SK-N-SH (cell line): ENCODE data around the gene RCOR2. TPM values are rescaled to one million over a fixed set of nuclear protein-coding genes. Genes with fewer than 3 reads are reported as not detected.

Source experiments
- CTCF ChIA-PET: fragments of 300-600, 350-600 bp; formaldehyde crosslinking; extraction: SDS; loops from one replicate; lab custom pipeline; 2021; lab: Yijun Ruan, JAX
- POLR2A ChIA-PET: fragments of 350-600 bp; sonication (Branson Sonifier 250); formaldehyde crosslinking; extraction: SDS; loops from one replicate; lab custom pipeline; 2020; ENCODE audit warnings: antibody characterized with exemption, inconsistent platforms; lab: Yijun Ruan, JAX
- DNase-seq: peaks from one replicate; pipeline ENCODE4 v3.0.0; 2012
- H2AFZ ChIP-seq: fragments of 200-600 bp; sonication (generic); 2 replicates; pipeline ENCODE4 v1.8.1; 2016; ENCODE audit warnings: antibody characterized with exemption, mild to moderate bottlenecking, low read depth
- H3F3A ChIP-seq: fragments of 200-600 bp; sonication (generic); replicated peaks from 2 replicates; pipeline ENCODE3; 2016; ENCODE audit warnings: antibody characterized with exemption, mild to moderate bottlenecking; ENCODE audit not compliant: insufficient read depth
- H3K27ac ChIP-seq, 2 experiments: fragments of 200-500 bp in 1 of 2; fragments of 200-600 bp in 1 of 2; sonication (Bioruptor generic) in 1 of 2; sonication (generic), shearing (Covaris generic) in 1 of 2; 2 replicates each; pipeline versions ENCODE4 v1.5.1 to v1.6.1; 2014 to 2016; ENCODE audit warnings: low read depth in 2 of 2, inconsistent platforms in 1 of 2, low read length in 1 of 2, mild to moderate bottlenecking in 1 of 2, mixed read lengths in 1 of 2
- H3K27me3 ChIP-seq: fragments of 200-600 bp; sonication (generic), shearing (Covaris generic); 2 replicates; pipeline ENCODE4 v1.6.1; 2016; ENCODE audit warnings: mixed run types; ENCODE audit not compliant: insufficient read depth
- H3K36me3 ChIP-seq, 2 experiments: fragments of 200-500 bp in 1 of 2; fragments of 200-600 bp in 1 of 2; sonication (Bioruptor generic) in 1 of 2; sonication (generic) in 1 of 2; replicated peaks in 1 of 2; 2 replicates each; pipeline versions ENCODE3 to v1.5.1; 2014 to 2016; ENCODE audit warnings: low read length in 1 of 2, mild to moderate bottlenecking in 1 of 2; ENCODE audit not compliant: insufficient read depth in 2 of 2, control insufficient read depth in 1 of 2
- H3K4me1 ChIP-seq, 2 experiments: fragments of 200-500 bp in 1 of 2; fragments of 200-600 bp in 1 of 2; sonication (Bioruptor generic) in 1 of 2; sonication (generic), shearing (Covaris generic) in 1 of 2; 2 replicates each; pipeline versions ENCODE4 v1.5.1 to v1.6.1; 2014 to 2016; ENCODE audit warnings: low read depth in 1 of 2, low read length in 1 of 2, mixed run types in 1 of 2; ENCODE audit not compliant: insufficient read depth in 2 of 2, control insufficient read depth in 1 of 2
- H3K4me2 ChIP-seq: fragments of 200-600 bp; sonication (generic), shearing (Covaris generic); 2 replicates; pipeline ENCODE4 v1.6.1; 2017; ENCODE audit warnings: mixed run types
- H3K4me3 ChIP-seq, 2 experiments: fragments of 200-500 bp in 1 of 2; fragments of 200-600 bp in 1 of 2; sonication (Bioruptor generic) in 1 of 2; sonication (generic), shearing (Covaris generic) in 1 of 2; 2 replicates each; pipeline versions ENCODE4 v1.5.1 to v1.8.1; 2014 to 2016; ENCODE audit warnings: low read depth in 2 of 2, inconsistent platforms in 1 of 2, low read length in 1 of 2, mild to moderate bottlenecking in 1 of 2, mixed read lengths in 1 of 2, moderate library complexity in 1 of 2
- H3K79me2 ChIP-seq: fragments of 200-600 bp; sonication (generic); 2 replicates; pipeline ENCODE4 v1.8.1; 2017; ENCODE audit warnings: mild to moderate bottlenecking; ENCODE audit not compliant: insufficient read depth
- H3K9ac ChIP-seq: fragments of 200-600 bp; sonication (generic); 2 replicates; pipeline ENCODE4 v1.6.1; 2017; ENCODE audit warnings: mixed run types
- H3K9me2 ChIP-seq: fragments of 200-600 bp; sonication (generic); 2 replicates; pipeline ENCODE4 v1.6.1; 2017; ENCODE audit warnings: mixed run types
- H3K9me3 ChIP-seq: fragments of 200-600 bp; sonication (generic); 2 replicates; pipeline ENCODE4 v1.6.1; 2017; ENCODE audit warnings: mixed run types, mild to moderate bottlenecking, moderate library complexity
- H4K20me1 ChIP-seq: fragments of 200-600 bp; sonication (generic); 2 replicates; pipeline ENCODE4 v1.6.1; 2017; ENCODE audit warnings: mild to moderate bottlenecking, mixed run types; ENCODE audit not compliant: insufficient read depth
- ELF1 ChIP-seq: IDR thresholded peaks from 2 replicates; pipeline ENCODE4 v1.4.0; 2012
- GABPA ChIP-seq: IDR thresholded peaks from 2 replicates; pipeline ENCODE4 v1.4.0; 2012; ENCODE audit warnings: low read depth, mild to moderate bottlenecking
- MXI1 ChIP-seq: IDR thresholded peaks from 2 replicates; pipeline ENCODE4 v1.6.1; 2012; ENCODE audit warnings: mild to moderate bottlenecking, low read depth, low read length, improper control_type of control experiment
- NRF1 ChIP-seq: IDR thresholded peaks from 2 replicates; pipeline ENCODE4 v1.6.1; 2012; ENCODE audit warnings: low read depth, mild to moderate bottlenecking, low read length
- YY1 ChIP-seq: IDR thresholded peaks from 2 replicates; pipeline ENCODE4 v1.4.0; 2012; ENCODE audit warnings: low read depth, mild to moderate bottlenecking
- WGBS: methylation state at CpG from one replicate; pipeline ENCODE4 v1.1.6; 2017; ENCODE audit warnings: low lambda C conversion rate; 5-methylcytosine and 5-hydroxymethylcytosine counted together
- polyA plus RNA-seq, 3 experiments: library from polyadenylated mRNA; depleted of rRNA; stranded (reverse); fragments of >200 nt; gene quantifications; 2 replicates each; pipeline ENCODE4 v1.2.3, GENCODE V29; 2012
- TF ChIP-seq, protein P1 (sequence below): IDR thresholded peaks from 2 replicates; pipeline ENCODE4 v1.4.0; 2012; ENCODE audit warnings: low read depth, borderline replicate concordance
- TF ChIP-seq, protein P2 (sequence below): IDR thresholded peaks from 2 replicates; pipeline ENCODE4 v1.6.1; 2012; ENCODE audit warnings: mild to moderate bottlenecking, low read depth, low read length, moderate library complexity
- TF ChIP-seq, protein P3 (sequence below): IDR thresholded peaks from 2 replicates; pipeline ENCODE4 v1.4.0; 2012; ENCODE audit warnings: low read depth, borderline replicate concordance
- TF ChIP-seq, protein P4 (sequence below): IDR thresholded peaks from 2 replicates; pipeline ENCODE4; 2012
- TF ChIP-seq, protein P5 (sequence below): IDR thresholded peaks from 2 replicates; pipeline ENCODE4 v1.4.0; 2012; ENCODE audit warnings: low read depth

The RCOR2 gene
- polyA plus RNA-seq, 1 of the 3 experiments (the other 2 are of a cell fraction), result 1.1 TPM

- POLR2A ChIA-PET, result interaction anchor here (1.3 kb wide), 1 partner anchor 45 kb away, joined by 4 read pairs; the partner anchor contains the start of gene MARK2
- Histone ChIP-seq H3K9ac (no peak overlapping the region), H3K27ac (no peak overlapping the region), H4K20me1 (peaks cover 80% of the 10 kb centered on the region), H3K9me2 (no peaks in the 10 kb centered on the region), H3K4me3 (no peak overlapping the region), H3K27me3 (no peaks in the 10 kb centered on the region), H2AFZ (no peak overlapping the region), H3K4me2 (no peak overlapping the region), H3K79me2 (peaks cover 88% of the 10 kb centered on the region), H3K4me1 (peaks cover 17 to 18% of the 10 kb centered on the region in 2 experiments; a peak in 3 of 4 replicates), H3K36me3 (no peaks in the 10 kb centered on the region), H3K9me3 (no peaks in the 10 kb centered on the region), H3F3A (peaks cover 4% of the 10 kb centered on the region)
- DNase-seq, result no peak
- CTCF ChIA-PET, result interaction anchor here (1.5 to 2.1 kb wide), 3 partner anchors 8 to 47 kb away, joined by 3 to 13 read pairs (median 6); no protein-coding TSS in a partner anchor
- TF ChIP-seq, protein P1, sequence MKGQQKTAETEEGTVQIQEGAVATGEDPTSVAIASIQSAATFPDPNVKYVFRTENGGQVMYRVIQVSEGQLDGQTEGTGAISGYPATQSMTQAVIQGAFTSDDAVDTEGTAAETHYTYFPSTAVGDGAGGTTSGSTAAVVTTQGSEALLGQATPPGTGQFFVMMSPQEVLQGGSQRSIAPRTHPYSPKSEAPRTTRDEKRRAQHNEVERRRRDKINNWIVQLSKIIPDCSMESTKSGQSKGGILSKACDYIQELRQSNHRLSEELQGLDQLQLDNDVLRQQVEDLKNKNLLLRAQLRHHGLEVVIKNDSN, result no peak
- TF ChIP-seq, protein P2, sequence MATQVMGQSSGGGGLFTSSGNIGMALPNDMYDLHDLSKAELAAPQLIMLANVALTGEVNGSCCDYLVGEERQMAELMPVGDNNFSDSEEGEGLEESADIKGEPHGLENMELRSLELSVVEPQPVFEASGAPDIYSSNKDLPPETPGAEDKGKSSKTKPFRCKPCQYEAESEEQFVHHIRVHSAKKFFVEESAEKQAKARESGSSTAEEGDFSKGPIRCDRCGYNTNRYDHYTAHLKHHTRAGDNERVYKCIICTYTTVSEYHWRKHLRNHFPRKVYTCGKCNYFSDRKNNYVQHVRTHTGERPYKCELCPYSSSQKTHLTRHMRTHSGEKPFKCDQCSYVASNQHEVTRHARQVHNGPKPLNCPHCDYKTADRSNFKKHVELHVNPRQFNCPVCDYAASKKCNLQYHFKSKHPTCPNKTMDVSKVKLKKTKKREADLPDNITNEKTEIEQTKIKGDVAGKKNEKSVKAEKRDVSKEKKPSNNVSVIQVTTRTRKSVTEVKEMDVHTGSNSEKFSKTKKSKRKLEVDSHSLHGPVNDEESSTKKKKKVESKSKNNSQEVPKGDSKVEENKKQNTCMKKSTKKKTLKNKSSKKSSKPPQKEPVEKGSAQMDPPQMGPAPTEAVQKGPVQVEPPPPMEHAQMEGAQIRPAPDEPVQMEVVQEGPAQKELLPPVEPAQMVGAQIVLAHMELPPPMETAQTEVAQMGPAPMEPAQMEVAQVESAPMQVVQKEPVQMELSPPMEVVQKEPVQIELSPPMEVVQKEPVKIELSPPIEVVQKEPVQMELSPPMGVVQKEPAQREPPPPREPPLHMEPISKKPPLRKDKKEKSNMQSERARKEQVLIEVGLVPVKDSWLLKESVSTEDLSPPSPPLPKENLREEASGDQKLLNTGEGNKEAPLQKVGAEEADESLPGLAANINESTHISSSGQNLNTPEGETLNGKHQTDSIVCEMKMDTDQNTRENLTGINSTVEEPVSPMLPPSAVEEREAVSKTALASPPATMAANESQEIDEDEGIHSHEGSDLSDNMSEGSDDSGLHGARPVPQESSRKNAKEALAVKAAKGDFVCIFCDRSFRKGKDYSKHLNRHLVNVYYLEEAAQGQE, result no peak
- no peak for TF ChIP-seq NRF1
- no peak for TF ChIP-seq MXI1
- TF ChIP-seq YY1, result no peak
- TF ChIP-seq, protein P3, sequence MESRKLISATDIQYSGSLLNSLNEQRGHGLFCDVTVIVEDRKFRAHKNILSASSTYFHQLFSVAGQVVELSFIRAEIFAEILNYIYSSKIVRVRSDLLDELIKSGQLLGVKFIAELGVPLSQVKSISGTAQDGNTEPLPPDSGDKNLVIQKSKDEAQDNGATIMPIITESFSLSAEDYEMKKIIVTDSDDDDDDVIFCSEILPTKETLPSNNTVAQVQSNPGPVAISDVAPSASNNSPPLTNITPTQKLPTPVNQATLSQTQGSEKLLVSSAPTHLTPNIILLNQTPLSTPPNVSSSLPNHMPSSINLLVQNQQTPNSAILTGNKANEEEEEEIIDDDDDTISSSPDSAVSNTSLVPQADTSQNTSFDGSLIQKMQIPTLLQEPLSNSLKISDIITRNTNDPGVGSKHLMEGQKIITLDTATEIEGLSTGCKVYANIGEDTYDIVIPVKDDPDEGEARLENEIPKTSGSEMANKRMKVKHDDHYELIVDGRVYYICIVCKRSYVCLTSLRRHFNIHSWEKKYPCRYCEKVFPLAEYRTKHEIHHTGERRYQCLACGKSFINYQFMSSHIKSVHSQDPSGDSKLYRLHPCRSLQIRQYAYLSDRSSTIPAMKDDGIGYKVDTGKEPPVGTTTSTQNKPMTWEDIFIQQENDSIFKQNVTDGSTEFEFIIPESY, result no peak
- TF ChIP-seq, protein P4, sequence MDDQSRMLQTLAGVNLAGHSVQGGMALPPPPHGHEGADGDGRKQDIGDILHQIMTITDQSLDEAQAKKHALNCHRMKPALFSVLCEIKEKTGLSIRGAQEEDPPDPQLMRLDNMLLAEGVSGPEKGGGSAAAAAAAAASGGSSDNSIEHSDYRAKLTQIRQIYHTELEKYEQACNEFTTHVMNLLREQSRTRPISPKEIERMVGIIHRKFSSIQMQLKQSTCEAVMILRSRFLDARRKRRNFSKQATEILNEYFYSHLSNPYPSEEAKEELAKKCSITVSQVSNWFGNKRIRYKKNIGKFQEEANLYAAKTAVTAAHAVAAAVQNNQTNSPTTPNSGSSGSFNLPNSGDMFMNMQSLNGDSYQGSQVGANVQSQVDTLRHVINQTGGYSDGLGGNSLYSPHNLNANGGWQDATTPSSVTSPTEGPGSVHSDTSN, result no peak
- TF ChIP-seq ELF1, result no peak
- TF ChIP-seq, protein P5, sequence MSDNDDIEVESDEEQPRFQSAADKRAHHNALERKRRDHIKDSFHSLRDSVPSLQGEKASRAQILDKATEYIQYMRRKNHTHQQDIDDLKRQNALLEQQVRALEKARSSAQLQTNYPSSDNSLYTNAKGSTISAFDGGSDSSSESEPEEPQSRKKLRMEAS, result no peak
- TF ChIP-seq GABPA, result no peak
- WGBS, result 100% methylated on average over 4 of the region's 4 CpGs
Observed at GRCh38 chr11:63884196-63884932, 32.6 kb downstream of the RCOR2 start.
